BLaER1 treated with 17β-estradiol and CSF1 and Interleukin-3, amounts not matched to agents 10 nM and 100 nM (cell line): Measurements from ENCODE around the gene CERT1.
"Not testable (repeated sequence)": the region's sequence is repeated elsewhere in the genome, so short reads cannot be mapped to it uniquely, and the experiment has no call there.

ENCODE experiments used
- H3K27ac ChIP-seq, 11 experiments: shearing (Covaris generic); formaldehyde crosslinking; 2 replicates each; pipeline ENCODE4 v1.8.1; 2022
- H3K27me3 ChIP-seq, 11 experiments: shearing (Covaris generic); formaldehyde crosslinking; 2 replicates each; pipeline ENCODE4 v1.8.1; 2022
- H3K36me3 ChIP-seq, 11 experiments: shearing (Covaris generic); formaldehyde crosslinking; 2 replicates each; pipeline ENCODE4 v1.8.1; 2022
- H3K4me1 ChIP-seq, 10 experiments: shearing (Covaris generic); formaldehyde crosslinking; 2 replicates each; pipeline ENCODE4 v1.8.1; 2022
- H3K4me2 ChIP-seq, 11 experiments: shearing (Covaris generic); formaldehyde crosslinking; 2 replicates each; pipeline ENCODE4 v1.8.1; 2022
- H3K4me3 ChIP-seq, 10 experiments: shearing (Covaris generic); formaldehyde crosslinking; 2 replicates each; pipeline ENCODE4 v1.8.1; 2022
- H3K9ac ChIP-seq, 11 experiments: shearing (Covaris generic); formaldehyde crosslinking; 2 replicates each; pipeline ENCODE4 v1.8.1; 2022
- H3K9me3 ChIP-seq, 11 experiments: shearing (Covaris generic); formaldehyde crosslinking; replicated peaks in 1 of 11; 2 replicates each; pipeline ENCODE4 v1.8.1; 2022
- H4K20me1 ChIP-seq, 11 experiments: shearing (Covaris generic); formaldehyde crosslinking; 2 replicates each; pipeline ENCODE4 v1.8.1; 2022
- Cebpa-rat ChIP-seq, 11 experiments: shearing (Covaris generic); IDR thresholded peaks; 2 replicates each; pipeline ENCODE4 v1.8.1; 2022

The CERT1 gene, protein sequence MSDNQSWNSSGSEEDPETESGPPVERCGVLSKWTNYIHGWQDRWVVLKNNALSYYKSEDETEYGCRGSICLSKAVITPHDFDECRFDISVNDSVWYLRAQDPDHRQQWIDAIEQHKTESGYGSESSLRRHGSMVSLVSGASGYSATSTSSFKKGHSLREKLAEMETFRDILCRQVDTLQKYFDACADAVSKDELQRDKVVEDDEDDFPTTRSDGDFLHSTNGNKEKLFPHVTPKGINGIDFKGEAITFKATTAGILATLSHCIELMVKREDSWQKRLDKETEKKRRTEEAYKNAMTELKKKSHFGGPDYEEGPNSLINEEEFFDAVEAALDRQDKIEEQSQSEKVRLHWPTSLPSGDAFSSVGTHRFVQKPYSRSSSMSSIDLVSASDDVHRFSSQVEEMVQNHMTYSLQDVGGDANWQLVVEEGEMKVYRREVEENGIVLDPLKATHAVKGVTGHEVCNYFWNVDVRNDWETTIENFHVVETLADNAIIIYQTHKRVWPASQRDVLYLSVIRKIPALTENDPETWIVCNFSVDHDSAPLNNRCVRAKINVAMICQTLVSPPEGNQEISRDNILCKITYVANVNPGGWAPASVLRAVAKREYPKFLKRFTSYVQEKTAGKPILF

DNA sequence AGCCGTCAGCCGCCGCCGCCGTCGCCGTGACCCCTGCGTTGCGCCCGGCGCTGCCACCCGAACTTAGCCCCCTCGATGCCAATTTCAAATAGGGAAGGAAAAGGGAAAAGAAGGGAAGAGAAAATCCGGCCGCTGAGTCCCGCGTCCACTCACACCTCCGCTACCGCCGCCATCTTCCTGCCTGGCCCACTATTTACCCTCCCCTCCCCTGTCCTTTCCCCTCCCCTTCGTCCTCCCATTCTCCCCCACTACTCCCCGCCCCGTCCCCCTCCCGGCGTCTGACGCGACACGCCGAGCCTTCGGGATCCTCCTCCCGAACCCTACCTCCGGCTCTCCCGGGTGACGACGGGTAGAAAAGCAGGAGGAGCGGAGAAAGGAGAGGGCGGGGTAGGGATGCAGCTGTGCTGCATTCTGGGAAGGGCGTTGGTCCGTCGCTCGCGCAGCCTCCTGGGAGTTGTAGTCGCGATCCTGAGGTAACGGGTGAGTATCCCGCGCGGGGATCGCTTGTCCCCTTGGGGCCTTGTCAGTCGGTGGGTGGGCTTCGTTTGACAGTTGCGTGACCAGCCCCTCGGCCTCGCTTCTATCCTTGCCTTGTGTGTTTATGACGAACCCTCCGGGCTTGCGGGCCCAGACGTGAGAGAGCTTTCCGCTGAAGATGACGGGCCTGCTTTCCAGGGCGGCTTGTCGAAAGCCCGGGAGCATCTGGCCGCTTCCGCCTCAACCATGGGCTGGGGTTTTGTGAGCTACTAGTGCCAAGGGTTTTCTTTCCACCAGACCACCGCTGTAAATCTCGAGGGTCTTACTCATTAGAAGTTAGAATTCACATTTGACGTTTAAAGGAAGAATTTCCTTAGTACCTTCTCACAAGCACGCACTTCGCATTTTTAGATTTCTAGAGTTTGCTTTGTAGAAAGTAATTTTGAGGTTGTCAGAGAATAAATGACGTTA is at the start of gene CERT1, which contains the start of gene POLK:
Gene CERT1 (minus strand): TSS at position 195 of the 948 bp plus-strand sequence. CDS start 422 bp downstream, outside the sequence.
Gene POLK (plus strand): TSS at position 457 of the 948 bp plus-strand sequence.
- peak within 1 kb of the TSS; percentile 85 to 98 (median 94) for H3K4me3 ChIP-seq
- no peaks in the 10 kb centered on the region for H3K27me3 ChIP-seq
- peaks cover 21 to 67% (median 36%) of the 10 kb centered on the region in 10 experiments for H3K4me1 ChIP-seq
- peak within 1 kb of the TSS; percentile 87 to 95 (median 91) for H3K27ac ChIP-seq
- peaks cover 0 to 58% (median 22%) of the 10 kb centered on the region in 11 experiments; a peak in 10 of 22 replicates for H4K20me1 ChIP-seq
- H3K36me3 ChIP-seq = peaks cover 0 to 33% (median 16%) of the 10 kb centered on the region in 11 experiments; a peak in 12 of 22 replicates
- peak within 1 kb of the TSS; percentile 89 to 99 (median 94) for H3K9ac ChIP-seq
- peak within 1 kb of the TSS; percentile 78 to 95 (median 91) for H3K4me2 ChIP-seq
- no peak for TF ChIP-seq Cebpa-rat (IDR thresholded peaks at IDR 0.05)
- H3K9me3 ChIP-seq = peaks cover 7 to 23% (median 9%) of the 10 kb centered on the region in 11 experiments; a peak in 17 of 22 replicates

GRCh38 chr5:75560655-75561054 is 49.2 kb upstream of the CERT1 start:
- not testable (repeated sequence) for H3K9ac ChIP-seq, H3K27me3 ChIP-seq, H3K4me3 ChIP-seq, H3K4me2 ChIP-seq, H4K20me1 ChIP-seq, H3K27ac ChIP-seq
- Histone ChIP-seq H3K36me3 (peaks cover 34 to 78% (median 49%) of the 10 kb centered on the region in 11 experiments), H3K9me3 (peaks cover 52 to 74% (median 65%) of the 10 kb centered on the region in 11 experiments), H3K4me1 (peaks cover 0 to 51% (median 0%) of the 10 kb centered on the region in 10 experiments; a peak in 7 of 20 replicates)

DNA sequence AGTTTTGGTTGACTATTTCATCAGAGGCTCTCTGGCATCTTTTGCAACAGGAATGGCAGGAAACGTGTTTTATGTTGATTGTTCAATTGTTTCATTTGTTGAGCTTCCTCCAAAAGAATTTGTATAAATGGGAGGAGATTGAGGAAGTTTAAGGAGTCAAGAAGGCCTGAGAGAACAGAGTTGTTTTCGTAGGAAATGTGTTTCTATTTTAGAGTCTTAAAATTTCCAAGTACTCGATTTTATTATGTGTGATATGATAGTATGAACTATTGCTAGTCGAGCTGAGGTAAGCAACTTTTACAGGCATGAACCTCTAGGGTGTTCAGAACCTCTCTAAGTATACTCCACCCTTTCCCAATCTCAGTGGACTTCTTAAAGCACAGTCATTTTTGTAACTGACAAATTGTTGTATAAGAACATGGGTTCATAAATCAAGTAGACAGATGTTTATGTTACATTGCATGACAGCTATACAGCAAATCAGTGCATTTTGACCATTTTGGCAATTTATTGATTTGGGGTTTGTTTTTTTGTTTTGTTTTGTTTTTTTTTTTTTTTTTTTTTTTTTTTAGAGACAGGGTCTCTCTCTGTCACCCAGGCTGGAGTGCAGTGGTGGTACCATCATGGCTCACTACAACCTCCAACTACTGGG is 47.7 kb upstream of the CERT1 start:
- H3K4me2 ChIP-seq = peak overlapping the region in 6 of 11 experiments; percentile 14 to 76 (median 43); a peak in 10 of 22 replicates
- peak overlapping the region in 1 of 10 experiments; percentile 20; a peak in 3 of 20 replicates for H3K4me3 ChIP-seq
- H3K9ac ChIP-seq = peak overlapping the region in 3 of 11 experiments; percentile 37 to 56 (median 39); a peak in 4 of 22 replicates
- H3K27ac ChIP-seq = peak overlapping the region in 6 of 11 experiments; percentile 12 to 79 (median 62); a peak in 11 of 22 replicates
- H3K4me1 ChIP-seq = peaks cover 0 to 38% (median 0%) of the 10 kb centered on the region in 10 experiments; a peak in 7 of 20 replicates
- peaks cover 46 to 62% (median 54%) of the 10 kb centered on the region in 11 experiments for H3K9me3 ChIP-seq
- TF ChIP-seq Cebpa-rat (IDR thresholded peaks at IDR 0.05) = no peak
- no peaks in the 10 kb centered on the region for H3K27me3 ChIP-seq
- H4K20me1 ChIP-seq = no peaks in the 10 kb centered on the region
- H3K36me3 ChIP-seq = peaks cover 45 to 84% (median 60%) of the 10 kb centered on the region in 11 experiments

DNA sequence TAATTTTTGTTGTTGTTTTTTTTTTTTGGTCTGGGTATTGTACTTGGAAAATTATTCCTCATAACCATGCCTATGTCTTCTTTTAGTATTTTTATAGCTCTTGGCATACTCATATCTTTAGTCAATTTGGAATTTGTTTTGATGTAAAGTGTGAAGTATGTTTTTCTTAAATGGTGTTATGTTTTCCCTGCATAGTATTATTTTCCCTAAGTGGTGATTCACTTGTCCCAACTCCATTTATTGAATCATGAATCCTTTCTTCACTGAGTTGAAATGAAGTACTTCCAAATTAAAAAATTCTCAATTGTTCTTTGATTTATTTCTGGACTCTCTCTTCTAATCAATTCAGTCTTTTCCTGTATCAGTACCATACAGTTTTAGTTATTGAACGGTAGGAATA is 46.8 kb upstream of the CERT1 start:
- Histone ChIP-seq H3K27ac (peak overlapping the region in 4 of 11 experiments; percentile 3 to 79 (median 22); a peak in 5 of 22 replicates), H4K20me1 (no peaks in the 10 kb centered on the region), H3K9ac (no peak overlapping the region), H3K9me3 (peaks cover 37 to 55% (median 46%) of the 10 kb centered on the region in 11 experiments), H3K4me3 (no peak overlapping the region), H3K36me3 (peaks cover 54 to 88% (median 67%) of the 10 kb centered on the region in 11 experiments), H3K4me1 (peaks cover 0 to 37% (median 0%) of the 10 kb centered on the region in 10 experiments; a peak in 7 of 20 replicates), H3K27me3 (no peaks in the 10 kb centered on the region), H3K4me2 (peak overlapping the region in 3 of 11 experiments; percentile 1 to 39 (median 10); a peak in 3 of 22 replicates)
- TF ChIP-seq Cebpa-rat (IDR thresholded peaks at IDR 0.05) = no peak

- no peak overlapping the region for H3K4me3 ChIP-seq
- H3K9me3 ChIP-seq = peaks cover 8 to 17% (median 14%) of the 10 kb centered on the region in 11 experiments; a peak in 16 of 22 replicates
- no peaks in the 10 kb centered on the region for H3K27me3 ChIP-seq
- H3K36me3 ChIP-seq = peaks cover 56 to 90% (median 73%) of the 10 kb centered on the region in 11 experiments
- H3K4me2 ChIP-seq = no peak overlapping the region
- no peak for TF ChIP-seq Cebpa-rat (IDR thresholded peaks at IDR 0.05)
- H4K20me1 ChIP-seq = 0 out of 22 replicates have a peak, but pooled peaks cover 0 to 5% (median 0%) of the 10 kb centered on the region in 11 experiments
- peaks cover 0 to 18% (median 0%) of the 10 kb centered on the region in 10 experiments; a peak in 6 of 20 replicates for H3K4me1 ChIP-seq
- no peak overlapping the region for H3K9ac ChIP-seq
- H3K27ac ChIP-seq = no peak overlapping the region
Measured at GRCh38 chr5:75553358-75553757, 41.9 kb upstream of the CERT1 start.

- H3K36me3 ChIP-seq = peaks cover 53 to 89% (median 70%) of the 10 kb centered on the region in 11 experiments
- H3K27ac ChIP-seq = no peak overlapping the region
- peaks cover 2 to 13% (median 11%) of the 10 kb centered on the region in 11 experiments; a peak in 16 of 22 replicates for H3K9me3 ChIP-seq
- no peak for TF ChIP-seq Cebpa-rat (IDR thresholded peaks at IDR 0.05)
- H3K4me2 ChIP-seq = no peak overlapping the region
- H3K4me3 ChIP-seq = no peak overlapping the region
- no peak overlapping the region for H3K9ac ChIP-seq
- no peaks in the 10 kb centered on the region for H3K27me3 ChIP-seq
- H3K4me1 ChIP-seq = peaks cover 0 to 12% (median 0%) of the 10 kb centered on the region in 10 experiments; a peak in 6 of 20 replicates
- peaks cover 0 to 8% (median 0%) of the 10 kb centered on the region in 11 experiments; a peak in 2 of 22 replicates for H4K20me1 ChIP-seq
Measured at GRCh38 chr5:75552764-75553163, 41.3 kb upstream of the CERT1 start.

DNA sequence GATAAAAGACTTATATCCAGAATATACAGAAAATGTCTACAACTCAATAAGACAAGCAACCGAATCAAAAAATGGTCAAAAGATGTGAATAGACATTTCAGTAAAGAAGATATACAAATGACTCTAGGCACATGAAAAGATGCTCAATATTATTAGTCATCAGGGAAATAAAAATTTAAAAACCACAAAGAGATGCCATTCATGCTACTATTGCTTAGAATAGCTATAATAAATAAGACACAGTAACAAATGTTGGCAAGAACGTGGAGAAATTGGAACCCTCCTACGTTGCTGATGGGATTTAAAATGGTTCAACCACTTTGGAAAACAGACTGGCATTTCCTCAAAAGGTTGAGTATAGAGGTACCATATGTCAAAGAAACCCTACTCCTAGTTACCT is 40.0 kb upstream of the CERT1 start:
- Histone ChIP-seq H3K27me3 (no peaks in the 10 kb centered on the region), H4K20me1 (peaks cover 0 to 18% (median 0%) of the 10 kb centered on the region in 11 experiments; a peak in 2 of 22 replicates), H3K4me2 (no peak overlapping the region), H3K4me1 (no peaks in the 10 kb centered on the region), H3K4me3 (no peak overlapping the region), H3K9me3 (no peaks in the 10 kb centered on the region; a peak in 3 of 22 replicates), H3K9ac (no peak overlapping the region), H3K27ac (no peak overlapping the region), H3K36me3 (peaks cover 41 to 78% (median 62%) of the 10 kb centered on the region in 11 experiments)
- no peak for TF ChIP-seq Cebpa-rat (IDR thresholded peaks at IDR 0.05)
